Hepatocyte (in vitro differentiated cells): ENCODE results near the gene FARSA. TPM values are rescaled to one million over a fixed set of nuclear protein-coding genes. Genes with fewer than 3 reads are reported as not detected.

Experiments used
- DNase-seq: peaks from one replicate; pipeline ENCODE4 v3.0.0-alpha.2; 2016; ENCODE audit warnings: low spot score
- H2AFZ ChIP-seq: fragments of 200-600 bp; sonication (generic); 2 replicates; pipeline ENCODE4 v1.6.0; 2016; ENCODE audit warnings: antibody characterized with exemption, mild to moderate bottlenecking
- H3K27ac ChIP-seq: fragments of 200-600 bp; sonication (generic); 2 replicates; pipeline ENCODE4 v1.5.1; 2016; ENCODE audit warnings: mild to moderate bottlenecking
- H3K27me3 ChIP-seq: fragments of 200-600 bp; sonication (generic); 2 replicates; pipeline ENCODE4 v1.6.1; 2016
- H3K36me3 ChIP-seq: fragments of 200-600 bp; sonication (generic); replicated peaks from 2 replicates; pipeline ENCODE4 v1.5.1; 2016; ENCODE audit warnings: low read depth; ENCODE audit not compliant: insufficient read depth
- H3K4me1 ChIP-seq: fragments of 200-600 bp; sonication (generic); 2 replicates; pipeline ENCODE4 v1.5.1; 2016; ENCODE audit warnings: mild to moderate bottlenecking, moderate library complexity; ENCODE audit not compliant: insufficient read depth
- H3K4me2 ChIP-seq: fragments of 200-600 bp; sonication (generic); 2 replicates; pipeline ENCODE4 v1.6.0; 2016
- H3K4me3 ChIP-seq: fragments of 200-600 bp; sonication (generic); 2 replicates; pipeline ENCODE4 v1.5.1; 2016; ENCODE audit warnings: mild to moderate bottlenecking
- H3K79me2 ChIP-seq: fragments of 200-600 bp; sonication (generic); 2 replicates; pipeline ENCODE4 v1.6.0; 2017; ENCODE audit warnings: mild to moderate bottlenecking
- H3K9me2 ChIP-seq: fragments of 200-600 bp; sonication (generic); replicated peaks from 2 replicates; pipeline ENCODE4 v1.6.0; 2017; ENCODE audit warnings: mild to moderate bottlenecking; ENCODE audit not compliant: insufficient read depth
- H3K9me3 ChIP-seq: fragments of 200-600 bp; sonication (generic); 2 replicates; pipeline ENCODE4 v1.5.1; 2016; ENCODE audit warnings: low read depth, mild to moderate bottlenecking
- H4K20me1 ChIP-seq: fragments of 200-600 bp; sonication (generic); 2 replicates; pipeline ENCODE4 v1.6.0; 2016; ENCODE audit warnings: mild to moderate bottlenecking; ENCODE audit not compliant: insufficient read depth, poor library complexity, severe bottlenecking
- CTCF ChIP-seq: fragments of 200-600 bp; sonication (generic); IDR thresholded peaks from 2 replicates; pipeline ENCODE4 v1.5.1; 2016; ENCODE audit warnings: antibody characterized with exemption, mild to moderate bottlenecking; ENCODE audit not compliant: poor library complexity
- EZH2 ChIP-seq: fragments of 200-600 bp; sonication (generic); IDR thresholded peaks from 2 replicates; pipeline ENCODE4 v1.6.1; 2016; ENCODE audit warnings: antibody characterized with exemption, mild to moderate bottlenecking, borderline replicate concordance
- EZH2phosphoT487 ChIP-seq: fragments of 200-600 bp; sonication (generic); IDR thresholded peaks from one replicate; pipeline ENCODE4 v1.6.1; 2018; ENCODE audit warnings: antibody characterized with exemption, mild to moderate bottlenecking, low read depth, moderate library complexity; ENCODE audit not compliant: unreplicated experiment, severe bottlenecking
- WGBS: methylation state at CpG from one replicate; pipeline ENCODE4 v1.1.6; 2016; ENCODE audit warnings: low lambda C conversion rate; ENCODE audit errors: missing lambda C conversion rate; 5-methylcytosine and 5-hydroxymethylcytosine counted together
- polyA plus RNA-seq: library from polyadenylated mRNA; unstranded; fragments of >200 nt; fragmentation: Nextera tagmentation; extraction: Ambion mirVana; gene quantifications from 2 replicates; pipeline ENCODE4 v1.2.1, GENCODE V29; 2016
- total RNA-seq: library from RNA; depleted of rRNA; stranded (reverse); fragments of >200 nt; gene quantifications from 2 replicates; pipeline ENCODE4 v1.2.3, GENCODE V29; 2014

FARSA gene
- total and polyA plus RNA-seq, 2 experiments from 2014 or later: 45.6 to 86.5 TPM

DNA sequence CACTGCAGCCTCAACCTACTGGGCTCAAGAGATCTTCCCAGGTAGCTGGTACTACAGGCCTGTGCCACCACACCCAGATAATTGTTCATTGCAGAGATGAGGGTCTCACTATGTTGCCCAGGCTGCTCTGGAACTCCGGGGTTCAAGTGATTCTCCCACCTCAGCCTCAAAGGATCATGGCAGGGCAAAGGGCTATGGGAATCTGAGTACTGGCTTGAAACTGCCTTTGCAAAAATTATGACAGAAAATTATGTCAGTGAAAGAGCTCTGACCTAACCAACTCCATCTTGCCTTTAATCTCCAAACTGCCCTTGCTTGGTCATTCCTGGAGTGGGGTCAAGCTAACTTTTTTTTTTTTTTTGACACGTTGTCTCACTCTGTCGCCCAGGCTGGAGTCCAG is 50.9 kb downstream of the FARSA start:
- no peaks in the 10 kb centered on the region for H3K9me2 ChIP-seq
- no peak overlapping the region for H3K27ac ChIP-seq
- no peaks in the 10 kb centered on the region for H3K79me2 ChIP-seq
- H3K4me2 ChIP-seq: no peak overlapping the region
- TF ChIP-seq EZH2 (no peak), CTCF (no peak), EZH2phosphoT487 (no peak)
- no peaks in the 10 kb centered on the region for H3K36me3 ChIP-seq
- no peak for DNase-seq
- no peak overlapping the region for H2AFZ ChIP-seq
- 97% methylated on average over 3 of the region's 3 CpGs for WGBS
- no peaks in the 10 kb centered on the region for H3K9me3 ChIP-seq
- no peak overlapping the region for H3K4me3 ChIP-seq
- no peaks in the 10 kb centered on the region for H4K20me1 ChIP-seq
- peaks cover 5% of the 10 kb centered on the region for H3K4me1 ChIP-seq
- peaks cover 34% of the 10 kb centered on the region for H3K27me3 ChIP-seq

- peak; percentile 94 for DNase-seq
- Histone ChIP-seq H3K27me3 (peaks cover 25% of the 10 kb centered on the region), H3K4me1 (peaks cover 5% of the 10 kb centered on the region), H3K79me2 (no peaks in the 10 kb centered on the region), H3K27ac (peak within 1 kb of the TSS; percentile 86), H4K20me1 (no peaks in the 10 kb centered on the region), H3K36me3 (no peaks in the 10 kb centered on the region), H3K9me2 (no peaks in the 10 kb centered on the region), H3K9me3 (no peaks in the 10 kb centered on the region), H3K4me2 (peak within 1 kb of the TSS; percentile 96), H2AFZ (peak within 1 kb of the TSS; percentile 97), H3K4me3 (peak within 1 kb of the TSS; percentile 86)
- TF ChIP-seq CTCF (no peak), EZH2 (no peak)
- WGBS: under 1% methylated on average over 37 of the region's 38 CpGs
These were observed 52.2 kb downstream of the FARSA start, which contains the start of gene DNASE2 for GRCh38 chr19:12881172-12881808. DNASE2 (minus strand) TSS chr19:12881449; CDS start chr19:12881375, 74 bp downstream.

GRCh38 chr19:12880551-12881171 is 52.9 kb downstream of the FARSA start:
- H3K9me2 ChIP-seq: no peaks in the 10 kb centered on the region
- H3K4me1 ChIP-seq: peaks cover 5% of the 10 kb centered on the region
- no peaks in the 10 kb centered on the region for H3K9me3 ChIP-seq
- H3K27me3 ChIP-seq: peaks cover 19% of the 10 kb centered on the region
- H4K20me1 ChIP-seq: no peaks in the 10 kb centered on the region
- H3K27ac ChIP-seq: peak overlapping the region; percentile 86
- H3K79me2 ChIP-seq: no peaks in the 10 kb centered on the region
- H3K36me3 ChIP-seq: no peaks in the 10 kb centered on the region
- TF ChIP-seq EZH2phosphoT487: no peak
- no peak for TF ChIP-seq EZH2
- no peak for TF ChIP-seq CTCF
- peak overlapping the region; percentile 96 for H3K4me2 ChIP-seq
- peak overlapping the region; percentile 97 for H2AFZ ChIP-seq
- H3K4me3 ChIP-seq: peak overlapping the region; percentile 86
- peak; percentile 47 for DNase-seq
- 17% methylated on average over 29 of the region's 29 CpGs for WGBS
